ENCODE data around the gene KCNE1.
"Not testable (repeated sequence)": the region's sequence is repeated elsewhere in the genome, so short reads cannot be mapped to it uniquely, and the experiment has no call there.

The KCNE1 gene

DNA sequence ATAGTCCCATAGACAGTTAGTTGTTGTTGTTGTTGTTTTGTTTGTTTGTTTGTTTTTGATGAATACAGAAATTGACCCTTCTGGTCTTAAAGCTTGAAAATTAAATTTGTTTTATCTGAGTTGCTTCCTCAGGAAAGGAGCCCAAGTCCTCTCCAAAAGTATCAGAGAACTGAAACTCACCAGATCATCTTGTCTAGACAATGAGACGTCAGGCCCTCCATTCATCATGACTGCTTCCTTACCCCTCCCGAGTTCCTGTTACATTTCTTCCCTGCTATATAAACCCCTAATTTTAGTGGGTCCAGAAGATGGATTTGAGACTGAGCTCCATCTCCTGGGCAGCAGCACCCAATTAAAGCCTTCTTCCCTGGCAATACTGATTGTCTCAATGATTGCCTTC is 105.3 kb downstream of the KCNE1 start:
- not testable (repeated sequence) for DNase-seq

GRCh38 chr21:34406102-34406501 is 105.9 kb downstream of the KCNE1 start:
- DNase-seq = not testable (repeated sequence)

GRCh38 chr21:34405686-34406085 is 106.3 kb downstream of the KCNE1 start:
- not testable (repeated sequence) for DNase-seq

DNA sequence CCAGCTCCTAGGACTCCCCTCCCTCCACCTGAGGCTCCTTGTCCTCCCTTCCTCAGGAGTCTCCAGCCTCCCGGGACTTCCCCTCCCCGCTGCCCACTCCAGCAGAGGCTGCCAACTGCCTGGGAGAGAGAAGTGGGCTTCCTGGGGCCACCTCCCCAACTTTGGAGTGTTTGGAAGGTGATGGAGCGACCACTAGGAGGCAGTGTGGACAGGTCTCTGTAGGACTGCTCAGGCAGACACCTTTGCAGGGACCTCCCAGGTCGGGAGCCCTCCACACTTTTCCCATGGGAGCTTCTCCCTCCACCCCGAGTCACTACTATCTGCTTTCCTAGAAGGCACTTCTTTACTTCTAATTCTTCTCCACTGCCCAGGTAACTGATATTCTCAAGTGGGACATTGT is 107.3 kb downstream of the KCNE1 start:
- not testable (repeated sequence) for DNase-seq

GRCh38 chr21:34400522-34400921 is 111.5 kb downstream of the KCNE1 start:
- DNase-seq = not testable (repeated sequence)

All from T-helper 9 cell (primary cell).